Islet precursor cell (in vitro differentiated cells): ENCODE data around the gene ABI1.
"Not testable (repeated sequence)": the region's sequence is repeated elsewhere in the genome, so short reads cannot be mapped to it uniquely, and the experiment has no call there.

ENCODE experiments used
- DNase-seq: peaks from one replicate; pipeline ENCODE4 v3.0.0-alpha.2; 2018

Gene ABI1

GRCh38 chr10:26860443-26861204 is at the start of gene ABI1:
ABI1 (minus strand) TSS chr10:26860958; CDS start chr10:26860863, 95 bp downstream.
- peak; percentile 99 for DNase-seq

DNA sequence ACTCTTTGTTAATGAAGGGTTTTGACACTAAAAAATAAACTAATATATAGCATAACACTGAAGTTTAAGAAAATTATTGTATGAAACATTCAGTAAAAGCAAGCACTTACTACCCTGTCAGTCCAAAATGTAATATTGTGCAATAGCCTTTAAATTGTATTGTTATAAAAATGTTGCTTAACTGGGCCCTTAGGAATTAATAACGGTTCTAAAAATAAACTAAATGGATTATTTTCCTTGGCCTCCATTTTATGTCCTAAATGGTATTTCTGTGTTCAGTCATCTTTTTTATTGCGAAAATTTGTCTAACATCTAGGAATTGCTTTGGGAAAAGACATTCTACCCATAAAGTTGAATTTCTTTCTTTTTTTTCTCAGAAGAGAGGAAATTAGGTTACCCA is 49.0 kb upstream of the ABI1 start:
- no peak for DNase-seq

DNA sequence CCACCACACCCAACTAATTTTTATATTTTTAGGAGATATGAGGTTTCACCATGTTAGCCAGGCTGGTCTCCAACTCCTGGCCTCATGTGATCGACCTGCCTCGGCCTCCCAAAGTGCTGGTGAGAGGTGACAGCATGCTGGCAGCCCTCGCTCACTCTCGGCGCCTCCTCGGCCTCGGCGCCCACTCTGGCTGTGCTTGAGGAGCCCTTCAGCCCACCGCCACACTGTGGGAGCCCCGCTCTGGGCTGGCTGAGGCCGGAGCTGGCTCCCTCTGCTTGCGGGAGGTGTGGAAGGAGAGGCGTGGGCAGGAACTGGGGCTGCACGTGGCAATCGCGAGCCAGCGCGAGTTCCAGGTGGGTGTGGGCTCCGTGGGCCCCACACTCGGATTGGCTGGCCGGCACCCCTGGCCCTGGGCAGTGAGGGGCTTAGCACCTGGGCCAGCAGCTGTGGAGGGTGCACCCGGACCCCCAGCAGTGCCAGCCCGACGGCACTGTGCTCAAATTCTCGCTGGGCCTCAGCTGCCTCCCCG is 44.6 kb upstream of the ABI1 start:
- not testable (repeated sequence) for DNase-seq

DNA sequence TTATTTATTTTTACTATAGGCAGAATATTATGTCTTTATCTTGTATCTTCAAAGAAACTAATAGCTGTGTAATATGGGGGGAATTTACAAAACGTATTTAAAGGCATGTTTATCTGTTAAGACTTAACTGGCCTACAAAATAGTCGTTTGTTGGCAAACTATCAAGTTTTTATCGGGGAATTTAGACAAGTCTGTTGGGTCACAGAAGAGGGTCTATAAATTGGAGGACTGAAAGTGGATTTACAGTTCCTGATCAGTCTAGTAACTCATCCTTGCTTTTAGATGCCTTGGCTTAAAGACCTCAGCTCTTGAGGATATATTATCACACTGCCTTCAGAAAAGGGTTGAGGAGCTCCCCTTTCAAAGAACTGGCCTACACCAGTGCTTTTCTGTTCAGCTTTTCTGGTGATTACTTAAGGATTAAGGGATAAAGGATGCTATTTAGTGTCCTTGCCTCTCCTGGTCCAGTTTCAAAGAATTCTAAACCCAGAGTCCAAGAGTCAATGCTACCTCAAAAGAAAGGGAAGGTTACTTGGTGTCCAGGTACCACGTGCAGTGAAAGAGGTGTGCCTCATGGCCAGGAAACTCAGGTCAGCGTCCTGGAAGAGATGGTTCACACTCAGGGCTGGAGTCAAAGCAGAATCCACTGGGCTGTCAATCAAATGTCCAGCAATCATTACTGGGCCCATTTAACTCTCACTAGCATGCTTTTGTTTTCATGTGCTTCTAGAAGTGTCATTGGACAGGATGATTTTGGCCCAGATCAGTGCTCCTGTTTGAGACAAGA is 42.9 kb upstream of the ABI1 start:
- DNase-seq: no peak

- DNase-seq: not testable (repeated sequence)
These were observed 31.7 kb upstream of the ABI1 start for GRCh38 chr10:26892306-26892923.

DNA sequence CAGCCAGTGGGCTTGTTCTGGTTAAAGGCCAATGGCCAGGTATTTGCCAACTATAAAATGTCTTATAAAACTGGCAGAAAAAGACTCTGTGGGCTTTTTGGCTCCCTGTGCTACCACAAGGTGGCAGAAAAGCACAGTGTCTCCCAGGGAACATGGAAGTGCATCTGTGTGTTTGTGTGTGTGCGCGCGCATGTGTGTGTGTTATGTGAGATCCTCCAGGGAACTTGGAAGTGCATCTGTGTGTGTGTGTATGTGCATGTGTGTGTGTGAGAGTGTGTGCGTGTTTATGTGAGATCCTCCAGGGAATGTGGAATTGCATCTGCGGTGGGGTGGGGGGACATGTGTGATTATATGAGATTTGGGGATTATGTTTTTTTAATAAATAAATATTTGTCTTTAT is 30.2 kb upstream of the ABI1 start:
- DNase-seq: peak; percentile 78

GRCh38 chr10:26887611-26888215 is 27.0 kb upstream of the ABI1 start:
- no peak for DNase-seq

DNA sequence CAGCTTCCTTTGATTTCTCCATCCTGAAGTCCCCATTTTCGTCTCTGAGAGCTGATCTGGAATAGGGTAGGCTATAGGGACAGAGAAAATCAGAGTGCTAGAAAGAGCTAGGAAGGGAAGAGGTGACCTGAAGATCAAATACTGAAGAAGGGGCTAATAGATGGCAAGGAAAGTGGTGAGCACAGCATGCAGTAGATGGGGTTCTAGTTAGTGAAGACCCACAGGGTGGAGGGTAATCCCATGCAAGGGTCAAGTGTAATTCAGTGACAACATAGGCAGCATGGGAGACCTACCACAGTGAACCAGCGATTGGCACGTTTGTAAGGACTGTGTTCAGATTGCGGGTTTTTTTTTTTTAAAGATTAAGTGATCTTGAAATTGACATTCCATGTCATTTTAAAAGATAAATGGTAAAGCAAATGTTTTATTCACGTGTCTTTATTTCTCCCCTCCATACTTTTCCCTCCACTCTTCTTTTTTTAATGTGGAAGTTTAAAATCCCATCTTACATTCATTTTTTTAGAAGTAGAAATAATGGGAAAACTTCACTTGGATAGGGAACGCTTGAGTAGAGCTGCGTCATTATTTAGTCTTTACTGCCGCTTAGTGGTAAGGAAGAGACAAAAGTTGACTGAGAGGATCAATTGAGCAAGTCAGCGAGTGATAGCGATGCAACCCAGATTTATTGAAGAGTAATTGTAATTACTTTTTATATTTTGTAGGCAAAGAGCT is 21.0 kb upstream of the ABI1 start:
- no peak for DNase-seq

GRCh38 chr10:26879744-26880143 is 19.0 kb upstream of the ABI1 start:
- DNase-seq: no peak

DNA sequence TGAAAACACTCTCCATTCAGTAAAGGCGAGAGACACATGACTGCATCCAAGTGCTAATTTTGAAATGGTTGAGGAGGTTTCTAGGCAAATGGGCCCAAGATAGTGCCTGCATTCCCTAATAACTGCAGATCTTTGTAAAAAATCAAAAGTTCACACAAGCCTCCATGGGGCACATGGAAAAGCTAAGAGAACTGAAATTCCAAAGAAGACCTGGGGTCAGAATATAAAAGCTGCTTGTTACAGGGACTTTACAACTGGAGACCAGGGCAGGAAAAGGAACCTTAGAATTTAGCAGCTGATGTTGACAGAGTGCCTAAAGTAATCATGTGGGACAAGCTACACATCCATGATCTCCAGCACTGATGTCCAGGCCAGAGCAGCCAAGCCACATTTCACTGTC is 10.0 kb upstream of the ABI1 start:
- DNase-seq: no peak

DNA sequence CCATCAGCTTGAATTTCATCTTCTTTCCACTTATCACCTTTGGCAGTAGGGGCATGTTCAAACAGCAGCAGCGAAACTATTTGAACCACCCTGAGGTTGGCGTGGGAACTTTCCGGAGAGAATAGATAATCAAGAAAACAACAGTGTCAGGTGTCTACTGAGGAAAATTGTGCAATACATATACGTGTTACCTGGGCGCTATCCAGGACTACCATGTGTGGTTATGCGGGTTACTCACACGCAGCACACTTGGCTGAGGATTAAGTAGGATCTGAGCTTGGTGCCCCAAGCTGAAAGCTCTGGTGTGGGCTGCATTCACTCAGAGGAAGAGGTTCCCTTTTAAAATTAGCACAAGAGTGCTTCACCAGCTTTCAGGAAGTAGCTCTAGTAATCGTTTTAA is 8.8 kb upstream of the ABI1 start:
- DNase-seq: no peak

GRCh38 chr10:26863351-26864076 is 2.8 kb upstream of the ABI1 start:
- DNase-seq: no peak

DNA sequence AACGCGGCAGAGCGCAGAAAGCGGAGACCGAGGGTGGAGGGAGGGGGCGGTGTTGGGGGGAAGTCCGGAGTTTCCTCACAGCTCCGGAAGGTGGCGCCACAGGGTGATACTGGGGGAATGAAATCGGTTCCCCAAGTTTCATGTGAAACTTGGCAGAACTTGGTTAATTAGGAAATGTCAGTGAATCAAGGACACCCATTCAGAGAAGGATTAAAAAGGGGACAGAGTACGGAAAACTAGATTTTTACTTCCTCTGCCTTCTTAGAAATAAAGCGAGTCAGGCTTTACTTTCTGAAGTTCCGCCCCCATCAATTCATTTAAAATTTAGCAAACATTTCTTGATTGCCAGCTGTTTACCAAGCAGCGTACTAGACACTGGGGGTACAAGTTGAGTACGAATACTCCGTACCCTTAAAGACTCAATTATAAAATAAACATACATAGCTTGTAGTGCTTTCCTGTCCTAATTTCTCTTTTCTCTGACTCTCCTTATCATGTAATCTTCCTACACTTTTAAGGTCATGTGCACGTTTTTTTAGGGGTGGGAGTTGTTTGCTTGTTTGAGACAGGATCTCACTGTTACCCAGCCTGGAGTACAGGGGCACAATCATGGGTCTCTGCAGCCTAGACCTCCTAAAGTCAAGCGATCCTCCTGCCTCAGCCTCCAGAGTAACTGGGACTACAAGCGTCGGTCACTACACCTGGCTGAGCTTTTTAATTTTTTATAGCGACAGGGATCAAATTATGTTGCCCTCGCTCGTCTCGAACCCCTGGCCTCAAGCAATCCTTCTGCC is 644 bp upstream of the ABI1 start:
- no peak for DNase-seq

DNA sequence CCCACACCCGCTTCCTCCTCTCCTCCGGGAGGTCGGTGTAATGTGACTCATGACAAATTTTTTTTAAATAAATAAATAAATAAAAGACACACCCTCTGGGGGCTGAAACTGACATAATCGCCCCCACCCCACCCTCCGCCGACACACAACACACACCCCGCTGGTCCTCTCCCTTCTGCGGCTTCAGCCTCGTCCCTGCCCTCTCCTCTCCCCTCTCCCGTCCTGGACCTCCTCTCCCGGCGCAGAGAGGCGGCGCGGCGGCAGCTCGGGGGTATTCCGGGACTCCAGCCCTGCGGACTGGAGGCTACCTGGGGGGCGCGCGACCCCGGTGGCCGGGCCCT is 686 bp downstream of the ABI1 start:
- peak; percentile 76 for DNase-seq

DNA sequence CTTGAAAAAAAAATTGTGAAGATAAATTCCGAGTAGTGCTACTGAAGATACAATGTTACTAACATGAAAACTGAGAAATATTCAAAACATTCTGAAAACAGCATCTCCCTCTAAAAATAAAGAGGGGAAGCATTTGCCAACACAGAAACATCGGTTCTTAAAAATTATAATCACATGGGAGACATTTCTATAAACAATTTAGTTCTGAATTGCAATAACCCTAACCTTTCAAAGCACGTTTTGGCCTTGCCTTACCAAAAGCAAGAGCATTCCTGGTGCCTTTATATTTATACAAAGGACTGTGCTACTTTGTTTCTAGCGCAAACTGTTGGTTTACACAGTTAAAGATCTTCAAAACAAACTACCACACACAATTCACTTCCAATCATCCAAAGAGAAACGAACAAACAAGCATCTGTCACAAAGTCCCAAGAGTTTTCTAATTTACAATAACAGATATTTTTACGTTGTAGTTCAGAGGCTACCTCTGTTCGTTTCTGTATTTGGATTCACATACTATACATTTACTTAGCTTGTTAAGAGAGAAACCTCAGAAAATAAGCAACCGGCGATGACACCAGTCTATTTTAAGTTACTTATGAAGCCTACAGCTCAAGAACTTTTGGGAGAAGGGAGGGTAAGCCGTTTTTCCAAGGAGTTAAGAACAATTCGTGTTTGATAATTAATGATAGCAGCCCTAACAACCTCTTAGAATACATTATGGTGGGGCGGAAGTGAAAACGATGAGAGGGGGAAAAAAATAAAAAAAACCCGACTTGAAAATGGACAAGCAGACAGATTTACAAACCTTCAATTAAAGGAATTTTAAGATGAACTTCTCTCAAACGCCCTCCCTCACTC is 1.3 kb downstream of the ABI1 start:
- DNase-seq: no peak

DNA sequence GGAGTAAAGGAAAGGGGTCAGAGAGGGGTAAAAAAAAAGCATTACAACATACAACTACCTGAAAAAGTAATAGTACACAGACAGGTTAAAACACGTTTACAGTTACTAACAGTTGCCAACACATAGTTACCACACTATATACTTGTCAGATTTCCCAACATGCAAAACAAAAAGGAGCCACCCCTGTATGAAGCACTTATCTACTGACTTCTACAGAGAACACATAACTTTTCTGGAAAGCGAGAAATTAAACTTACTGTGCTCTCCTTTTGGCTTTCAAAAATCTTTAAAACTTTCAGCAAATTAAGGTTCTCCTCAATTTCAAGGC is 2.1 kb downstream of the ABI1 start:
- no peak for DNase-seq

DNA sequence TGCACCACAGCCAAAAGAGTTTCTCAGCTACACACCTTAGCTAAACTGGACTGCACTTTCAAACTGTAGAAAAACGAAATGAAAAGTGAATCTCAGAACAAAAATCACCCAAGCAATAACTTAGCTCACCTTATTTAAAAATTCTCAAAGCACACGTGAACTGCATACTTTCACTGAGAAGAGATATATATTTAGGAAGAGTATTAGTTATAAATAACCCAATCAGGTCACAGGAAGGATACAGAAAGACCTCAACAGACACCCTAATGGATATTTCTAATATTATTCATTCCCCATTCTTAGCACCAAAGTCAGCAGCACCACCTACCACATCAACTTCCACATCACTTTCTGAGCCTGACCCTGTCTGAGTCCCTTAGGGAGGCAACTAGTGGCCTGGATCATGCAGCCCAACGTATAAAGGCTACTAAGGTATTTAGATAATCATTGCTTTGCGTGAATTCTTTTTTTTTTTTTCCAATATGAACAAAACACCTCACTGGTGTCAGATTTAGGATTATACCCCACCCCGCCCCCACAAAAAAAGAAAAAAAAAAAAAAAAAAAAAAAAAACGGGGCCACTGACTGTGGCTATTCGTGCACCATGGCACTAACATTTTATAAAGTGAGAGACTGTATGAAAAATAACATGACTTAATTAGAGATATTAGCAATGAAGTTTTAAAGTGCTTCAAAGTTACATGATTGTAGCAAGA is 2.6 kb downstream of the ABI1 start:
- DNase-seq: no peak

DNA sequence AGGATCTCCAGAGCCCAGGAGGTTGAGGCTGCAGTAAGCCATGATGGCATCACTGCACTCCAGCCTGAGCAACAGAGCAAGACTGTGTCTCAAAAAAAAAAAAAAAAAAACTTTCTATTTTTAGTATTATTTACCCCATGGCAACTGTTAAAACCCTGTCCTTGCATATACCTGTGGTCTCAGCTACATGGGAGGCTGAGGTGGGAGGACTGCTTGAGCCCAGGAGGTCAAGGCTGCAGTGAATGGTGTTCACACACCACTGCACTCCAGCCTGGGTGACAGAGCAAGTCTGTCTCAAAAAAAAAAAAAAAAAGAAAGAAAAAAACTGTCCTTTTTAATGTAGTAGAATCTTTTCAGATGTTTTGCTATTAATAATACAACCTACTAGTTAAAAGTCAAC is 3.2 kb downstream of the ABI1 start:
- not testable (repeated sequence) for DNase-seq

DNA sequence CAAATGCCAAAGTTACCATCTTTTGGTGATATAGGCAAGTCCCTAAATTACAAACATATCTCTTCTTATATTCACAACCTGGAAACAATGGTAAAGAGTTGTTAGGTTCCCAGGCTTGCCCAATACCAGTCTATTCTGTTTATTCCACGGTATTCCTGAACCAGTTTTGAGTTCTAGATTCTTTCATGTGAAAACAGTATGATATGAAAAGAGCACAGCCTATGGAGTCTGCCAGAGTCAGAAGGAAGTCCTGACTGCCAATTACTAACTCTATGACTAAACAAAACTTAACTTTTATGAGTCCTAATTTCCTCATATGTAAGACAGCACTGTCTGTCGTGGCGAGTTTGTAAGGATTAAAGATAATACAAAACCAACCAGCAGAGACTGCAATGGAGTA is 5.6 kb downstream of the ABI1 start:
- DNase-seq: no peak

DNA sequence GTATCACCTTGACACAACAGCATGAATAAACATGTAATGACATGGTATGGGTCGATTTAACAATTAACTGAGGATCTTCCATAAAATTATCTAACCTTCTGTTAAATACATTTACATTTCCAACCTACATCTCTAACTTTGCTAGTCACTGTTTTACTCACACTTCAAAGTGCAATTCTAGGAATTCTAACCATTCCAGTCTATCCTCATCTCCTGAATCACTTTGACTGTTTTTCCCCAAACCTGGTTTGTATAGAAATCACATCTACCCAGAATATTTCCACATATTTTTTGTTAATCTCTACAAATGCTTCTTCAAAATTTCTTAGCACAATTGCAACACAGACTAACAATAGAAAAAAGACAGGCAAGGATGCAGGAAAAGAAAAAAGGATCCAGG is 6.2 kb downstream of the ABI1 start:
- no peak for DNase-seq
